Measurements from ENCODE around the gene CCT7.

Gene CCT7

GRCh38 chr2:73268830-73269685 is 35.0 kb downstream of the CCT7 start:
- no peak for DNase-seq (ENCODE audit: low read depth)

DNA sequence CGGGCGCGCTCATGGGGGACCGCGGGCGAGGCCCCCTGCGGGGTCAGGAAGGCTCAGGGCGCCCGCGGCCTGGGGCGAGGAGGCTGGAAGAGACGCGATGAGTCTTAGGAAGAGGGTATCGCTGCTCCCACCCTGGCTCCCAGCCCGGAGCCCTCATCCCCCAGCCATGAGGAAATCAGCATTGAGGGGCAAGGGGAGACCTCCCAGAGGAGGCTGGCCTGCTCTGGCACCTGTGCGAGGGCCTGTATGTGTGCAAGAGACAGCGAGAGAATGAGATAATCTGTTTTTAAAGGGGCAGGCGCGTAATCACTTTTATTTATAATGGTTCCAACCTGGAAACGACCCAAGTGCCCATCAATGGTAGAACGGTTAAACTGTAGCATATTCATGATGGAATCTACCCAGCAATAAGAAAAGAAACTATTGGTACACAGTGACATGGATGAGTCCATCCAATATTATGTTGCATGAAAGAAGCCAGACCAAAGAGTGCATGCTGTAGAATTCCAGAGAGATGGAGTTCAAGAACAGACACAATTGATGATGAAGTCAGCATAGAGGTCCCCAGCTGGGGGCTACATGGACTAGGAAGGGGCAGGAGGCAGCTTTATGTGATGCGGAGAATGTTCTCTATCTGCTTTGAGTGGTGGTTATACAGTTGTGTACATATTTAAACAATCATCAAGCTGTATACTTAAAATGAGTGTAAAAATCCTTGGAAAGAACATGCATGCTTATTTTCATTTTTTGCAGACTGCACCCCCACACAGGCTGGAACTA is 35.8 kb downstream of the CCT7 start:
- no peak for DNase-seq (ENCODE audit: low read depth)

DNA sequence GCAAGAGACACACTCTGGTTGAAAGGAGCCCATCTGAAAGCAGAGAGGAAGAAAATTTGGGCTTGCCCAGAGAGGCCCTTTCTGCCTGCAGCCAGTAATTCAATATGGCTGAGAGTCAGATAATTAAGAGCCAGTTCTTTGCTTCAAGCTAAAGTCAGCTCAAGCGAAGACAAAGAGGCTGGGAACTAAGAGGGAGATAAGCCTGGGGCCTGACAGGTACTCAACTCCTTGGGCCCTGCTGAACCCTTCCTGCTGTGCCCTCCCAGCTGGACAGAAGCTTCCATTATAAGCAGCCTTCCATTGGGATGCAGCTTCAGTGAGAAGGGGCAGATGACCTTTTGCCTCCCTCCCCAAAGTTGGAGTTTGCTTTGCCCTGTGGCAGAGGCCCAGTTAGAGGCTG is 38.2 kb downstream of the CCT7 start:
- no peak for DNase-seq (ENCODE audit: low read depth)

DNA sequence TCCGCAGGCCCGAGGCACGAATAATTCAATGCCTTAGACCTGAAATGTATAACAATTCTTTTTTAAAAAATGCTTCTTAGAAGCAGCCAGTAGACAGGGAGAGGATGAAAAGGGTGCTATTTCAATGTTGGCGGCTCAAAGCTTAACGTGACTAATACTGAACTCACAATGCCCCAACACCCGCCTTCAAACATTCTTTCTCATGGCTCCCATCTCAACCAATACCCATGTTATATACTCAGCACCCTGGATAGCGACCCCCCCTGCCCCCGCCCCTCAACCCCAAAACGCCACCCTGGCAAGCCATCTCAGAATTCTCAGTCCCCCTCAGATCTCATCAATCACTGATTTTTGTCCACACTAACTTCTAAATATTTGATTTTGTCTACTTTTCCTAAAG is 45.7 kb downstream of the CCT7 start:
- no peak for DNase-seq (ENCODE audit: low read depth)

GRCh38 chr2:73281244-73281643 is 47.1 kb downstream of the CCT7 start:
- no peak for DNase-seq (ENCODE audit: low read depth)

DNA sequence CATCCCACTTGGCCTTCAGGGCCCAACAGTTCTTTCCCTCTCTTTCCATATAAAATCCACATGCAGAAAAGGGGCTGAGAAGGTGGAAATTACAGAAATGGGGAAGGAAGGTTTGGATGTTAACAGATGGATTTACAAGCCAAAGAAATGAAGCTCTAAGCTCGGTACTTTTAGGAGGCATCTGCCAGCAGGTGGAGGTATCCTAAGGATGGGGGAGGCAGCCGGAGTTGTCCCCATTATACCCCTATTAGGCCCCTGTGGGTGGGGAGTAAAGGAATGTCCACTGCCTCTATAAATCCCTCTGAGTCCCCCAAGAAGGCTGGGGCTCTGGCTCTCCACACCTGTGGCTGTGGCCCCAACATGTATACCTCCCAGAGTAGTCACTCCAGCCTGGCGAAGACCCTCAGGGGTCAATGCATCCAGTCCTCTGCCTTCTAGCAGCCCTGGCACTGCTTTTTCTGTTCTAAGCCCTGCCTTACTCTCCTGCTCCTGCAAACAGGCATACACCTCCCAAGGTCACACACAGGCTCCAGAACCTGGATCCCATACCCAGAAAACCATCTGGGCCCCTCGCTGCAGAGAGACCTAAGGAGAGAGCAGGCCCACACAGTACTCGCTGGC is 48.9 kb downstream of the CCT7 start:
- DNase-seq (ENCODE audit: low read depth) = no peak

DNA sequence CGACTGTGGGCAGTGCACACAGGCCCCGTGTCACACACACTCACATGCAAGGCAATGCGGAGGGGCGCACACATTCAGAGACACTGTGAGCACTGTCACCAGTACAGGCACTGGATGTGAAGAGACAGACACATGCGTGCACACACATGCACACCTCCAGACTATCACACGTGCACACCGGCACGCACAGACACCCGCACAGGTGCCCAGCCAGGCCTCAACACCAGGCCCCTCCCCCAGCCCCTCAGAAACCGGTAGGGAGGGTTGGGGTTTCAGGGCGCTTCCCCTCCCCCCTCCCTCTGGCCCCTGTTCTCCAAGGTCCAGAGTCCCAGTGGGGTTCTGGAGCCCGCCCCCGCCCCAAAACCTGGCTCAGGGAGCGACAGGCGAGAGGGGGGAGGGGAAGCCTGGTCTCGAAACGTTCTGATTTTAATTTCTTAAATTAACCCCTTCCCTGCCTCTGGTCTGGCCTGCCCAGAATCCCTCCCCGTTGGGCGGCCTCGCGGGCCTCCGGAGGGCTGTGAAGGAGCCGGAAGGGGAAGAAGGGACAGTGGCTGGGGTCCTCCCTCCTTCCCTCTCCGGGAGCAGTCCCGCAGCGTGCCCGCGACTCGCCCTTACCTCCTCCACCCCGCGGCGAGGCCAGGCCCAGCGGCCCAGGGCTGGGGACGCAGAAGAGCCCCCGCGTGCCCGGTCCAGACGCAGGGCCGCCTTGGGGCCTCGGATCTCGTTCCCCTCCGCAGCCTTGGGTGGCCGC is 49.6 kb downstream of the CCT7 start:
- DNase-seq (ENCODE audit: low read depth) = no peak

DNA sequence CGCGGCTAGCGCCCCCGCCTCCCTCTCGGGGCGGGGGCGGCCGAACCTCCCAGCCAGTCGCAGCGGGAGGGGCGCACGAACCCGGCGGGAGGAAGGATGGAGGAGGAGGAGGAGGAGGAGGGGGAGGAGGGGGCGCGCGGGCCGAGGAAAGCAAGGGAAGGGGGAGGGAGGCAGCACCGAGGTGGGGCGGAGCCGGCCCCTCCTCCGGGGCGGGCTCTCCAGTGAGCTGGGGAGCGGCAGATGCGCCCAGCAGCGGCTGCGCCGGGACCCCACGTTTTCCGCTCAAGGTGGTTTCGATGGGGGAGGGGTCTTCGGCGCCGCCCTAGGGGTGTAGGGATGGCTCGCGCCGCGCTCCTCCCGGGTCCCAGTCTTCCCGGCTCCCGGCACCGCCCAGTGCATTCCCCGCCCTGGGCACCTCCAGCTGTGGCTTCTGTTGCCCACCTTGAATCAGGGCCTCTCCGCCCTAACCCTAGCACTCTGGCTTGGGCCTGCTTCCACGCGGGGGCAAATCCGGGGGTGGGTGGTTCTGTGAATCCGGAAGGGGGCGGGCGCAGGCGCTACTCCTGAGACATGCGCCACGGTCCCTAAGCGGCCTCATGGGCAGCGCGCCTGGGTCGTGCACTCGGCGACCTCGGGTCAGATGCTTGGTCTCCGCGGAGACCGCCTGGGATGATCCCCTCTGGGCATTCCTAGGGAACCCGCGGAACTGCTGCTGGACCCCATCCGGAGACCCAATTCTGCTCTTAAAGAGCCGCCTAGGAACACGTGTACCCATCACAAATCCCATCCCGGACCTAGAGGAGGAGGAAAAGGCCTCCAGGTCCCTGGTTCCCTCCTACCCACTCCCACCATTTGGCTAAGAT is 50.4 kb downstream of the CCT7 start, which contains the start of gene FBXO41:
TSS of gene FBXO41 (minus strand) at position 183 of the 863 bp plus-strand sequence. CDS start 14,848 bp downstream, outside the sequence.
- DNase-seq (ENCODE audit: low read depth) = no peak

- DNase-seq (ENCODE audit: low read depth) = no peak
Observed at GRCh38 chr2:73285159-73285739, 51.1 kb downstream of the CCT7 start.

DNA sequence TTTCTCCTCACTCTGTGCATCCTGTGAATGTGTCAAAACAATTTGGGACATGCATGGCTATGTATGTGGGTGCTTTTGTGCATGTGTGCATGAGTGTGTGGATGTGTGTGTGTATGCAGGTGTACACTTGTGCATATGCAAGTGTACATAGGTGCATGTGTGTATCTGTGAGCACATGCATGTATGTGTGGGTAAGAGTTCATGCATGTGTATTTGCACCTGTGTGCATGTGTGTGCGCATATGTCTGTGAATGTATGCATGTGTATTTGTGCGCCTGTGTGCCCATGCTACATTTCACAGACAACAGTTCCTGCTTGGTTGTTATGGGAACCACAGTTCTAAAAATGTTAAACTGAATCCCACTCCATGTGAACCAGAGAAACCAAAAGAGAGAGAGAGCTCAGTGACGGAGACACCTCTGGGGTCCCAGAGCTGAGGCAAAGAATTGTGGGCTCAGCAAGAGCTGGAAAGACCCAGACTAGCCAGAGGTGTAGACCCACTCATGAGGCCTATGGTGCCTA is 52.1 kb downstream of the CCT7 start:
- no peak for DNase-seq (ENCODE audit: low read depth)

- no peak for DNase-seq (ENCODE audit: low read depth)
Observed at GRCh38 chr2:73289304-73289703, 55.2 kb downstream of the CCT7 start.

DNA sequence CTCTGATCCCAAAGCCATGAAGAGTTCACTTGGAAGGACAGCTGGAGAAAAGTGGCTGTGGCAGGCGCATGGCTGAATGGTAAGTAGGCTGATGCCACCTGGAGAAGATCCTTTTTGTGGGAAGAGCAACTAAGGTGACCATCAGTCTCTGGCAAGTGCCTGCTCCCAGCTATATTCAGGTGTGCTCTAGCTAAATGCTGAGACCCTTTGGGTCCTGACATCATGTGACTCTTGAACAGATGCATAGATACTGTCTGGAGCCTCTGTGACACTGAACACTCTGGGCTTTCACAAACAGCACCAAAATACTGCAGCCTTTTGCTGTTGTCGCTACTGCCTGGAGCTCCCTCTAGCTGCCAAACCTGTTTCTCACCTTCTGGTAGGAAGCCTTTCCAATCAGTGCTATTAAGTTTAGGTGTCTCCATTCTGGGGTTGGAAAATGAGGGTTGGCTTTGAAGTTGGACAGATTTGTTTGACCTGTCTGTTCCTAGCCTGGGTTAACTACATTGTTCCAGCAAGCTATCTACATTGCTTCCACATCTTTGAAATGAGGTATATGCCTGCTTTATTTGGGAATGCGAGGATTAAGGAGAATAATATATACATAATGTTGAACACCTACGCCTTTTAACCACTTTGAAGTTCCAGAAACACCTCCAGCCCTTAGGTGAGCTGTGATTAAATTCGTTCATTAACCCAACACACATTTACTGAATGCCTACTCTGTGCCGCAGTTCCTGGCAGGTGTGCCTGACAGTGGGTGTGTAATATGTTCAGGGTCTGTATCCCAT is 56.1 kb downstream of the CCT7 start:
- no peak for DNase-seq (ENCODE audit: low read depth)

GRCh38 chr2:73291093-73291460 is 57.0 kb downstream of the CCT7 start:
- no peak for DNase-seq (ENCODE audit: low read depth)

DNA sequence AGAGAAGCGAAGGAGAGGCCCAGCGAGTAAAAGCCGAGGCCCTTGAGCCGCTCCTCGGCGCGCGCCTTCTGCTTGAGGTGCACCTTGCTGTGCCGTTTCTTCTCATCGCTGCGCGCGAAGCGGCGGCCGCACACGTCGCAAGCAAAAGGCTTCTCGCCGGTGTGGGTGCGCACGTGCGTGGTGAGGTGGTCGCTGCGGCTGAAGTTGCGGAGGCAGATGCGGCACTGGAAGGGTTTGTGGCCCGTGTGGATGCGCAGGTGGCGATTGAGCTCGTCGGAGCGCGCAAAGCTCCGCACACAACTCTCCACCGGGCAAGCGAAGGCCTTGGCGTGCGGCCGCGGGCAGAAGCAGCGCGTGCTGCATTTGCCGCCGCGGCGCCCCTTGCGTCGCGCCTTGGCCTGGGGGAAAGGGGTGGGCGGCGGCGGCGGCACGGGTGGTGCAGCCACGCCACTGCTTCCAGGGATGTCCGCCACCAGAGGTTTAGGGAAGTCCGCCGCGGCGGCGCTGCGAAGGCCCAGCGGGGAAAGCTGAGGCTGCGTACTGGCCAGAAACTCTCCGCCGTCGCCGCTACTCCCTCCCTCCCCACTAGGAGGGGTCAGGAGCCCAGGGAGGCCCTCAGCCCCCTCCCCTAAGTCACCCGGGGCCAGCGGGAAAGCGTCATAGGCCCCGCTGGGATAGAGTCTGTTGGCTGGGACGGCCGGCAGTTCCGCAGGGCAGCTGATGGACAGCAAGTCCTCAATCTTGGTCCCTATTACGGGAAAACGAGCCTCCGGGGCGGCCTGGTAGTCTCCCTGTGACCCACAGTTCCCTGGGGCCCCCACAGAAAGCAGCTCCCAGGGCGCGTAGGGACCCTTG is 57.6 kb downstream of the CCT7 start:
- DNase-seq (ENCODE audit: low read depth) = no peak

DNA sequence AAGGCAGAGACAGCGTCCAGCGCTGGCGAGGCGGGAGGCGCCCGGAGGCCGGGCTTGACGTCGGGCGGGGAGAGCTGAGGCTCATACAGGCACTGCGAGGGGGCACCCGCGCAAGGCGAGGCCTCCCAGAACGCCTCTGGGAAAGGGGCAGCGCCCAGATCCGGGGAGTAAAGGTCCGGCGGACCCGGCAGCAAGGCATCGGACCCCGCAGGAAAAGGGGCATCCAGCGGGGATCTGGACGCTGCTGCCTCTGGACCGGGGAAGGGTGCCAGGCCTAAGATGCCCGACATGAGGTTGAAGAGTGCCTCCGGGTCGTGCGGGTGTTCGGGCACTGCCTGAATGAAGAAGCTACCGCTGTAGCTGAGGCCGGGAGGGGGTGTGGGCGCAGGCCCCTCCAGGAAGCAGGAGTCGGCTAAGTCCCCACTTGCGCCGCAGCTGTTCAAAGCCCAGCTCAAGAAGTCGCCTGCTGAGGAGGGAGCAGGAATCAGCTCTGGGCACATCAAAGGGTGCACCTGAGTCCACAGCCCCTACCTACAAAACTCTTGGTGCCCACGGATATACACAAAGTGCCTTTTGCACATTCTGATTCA is 58.3 kb downstream of the CCT7 start:
- no peak for DNase-seq (ENCODE audit: low read depth)

- no peak for DNase-seq (ENCODE audit: low read depth)
Observed at GRCh38 chr2:73292906-73293533, 58.9 kb downstream of the CCT7 start.

- peak; percentile 17 for DNase-seq (ENCODE audit: low read depth)
Observed at GRCh38 chr2:73293534-73294171, 59.5 kb downstream of the CCT7 start, which contains the start of gene EGR4. TSS of gene EGR4 (minus strand) at chr2:73293548. CDS start at chr2:73293317, 231 bp downstream.

All from non-pigmented ciliary epithelial cell (primary cell).